ENCODE data around the gene SCNN1G. TPM values are rescaled to one million over a fixed set of nuclear protein-coding genes. Genes with fewer than 3 reads are reported as not detected.

The SCNN1G gene
- total RNA-seq, 1 donor from 2014 or later, result 0.39 TPM

DNA sequence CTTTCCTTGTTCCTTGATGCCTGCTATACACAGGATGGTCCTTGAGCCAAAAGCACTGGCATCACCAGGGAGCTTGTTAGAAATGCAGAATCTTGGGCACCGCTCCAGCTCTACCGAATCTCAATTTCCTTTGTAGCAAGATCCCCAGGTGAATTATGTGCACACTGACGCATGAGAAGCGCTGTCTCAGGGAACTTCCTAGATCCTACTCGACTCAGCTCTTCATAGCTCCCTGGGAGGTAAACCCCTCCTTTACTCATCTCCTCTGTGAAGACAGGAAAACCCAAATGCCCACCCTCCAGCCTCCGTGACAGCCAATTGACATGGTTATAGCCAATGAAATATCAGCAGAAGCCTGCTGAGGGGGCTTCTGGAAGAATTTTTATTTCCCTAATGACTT is 37.4 kb upstream of the SCNN1G start:
- Mint-ChIP-seq H3K36me3 (ENCODE audit: unreplicated experiment) (no peaks in the 10 kb centered on the region), H3K27me3 (ENCODE audit: unreplicated experiment) (peaks cover 10% of the 10 kb centered on the region), H3K9me3 (ENCODE audit: unreplicated experiment) (peaks cover 10% of the 10 kb centered on the region), H3K4me1 (ENCODE audit: low read depth, unreplicated experiment) (peaks cover 5% of the 10 kb centered on the region), H3K4me3 (ENCODE audit: unreplicated experiment) (no peak overlapping the region), H3K27ac (ENCODE audit: unreplicated experiment) (no peak overlapping the region)
- TF ChIP-seq CTCF (IDR thresholded peaks at IDR 0.05; ENCODE audit: partially characterized antibody, unreplicated experiment), result no peak
- DNase-seq, result no peak

- Mint-ChIP-seq H3K4me1 (ENCODE audit: low read depth, unreplicated experiment) (peaks cover 5% of the 10 kb centered on the region), H3K27ac (ENCODE audit: unreplicated experiment) (no peak overlapping the region), H3K27me3 (ENCODE audit: unreplicated experiment) (peaks cover 10% of the 10 kb centered on the region), H3K4me3 (ENCODE audit: unreplicated experiment) (no peak overlapping the region), H3K36me3 (ENCODE audit: unreplicated experiment) (no peaks in the 10 kb centered on the region), H3K9me3 (ENCODE audit: unreplicated experiment) (peaks cover 10% of the 10 kb centered on the region)
- TF ChIP-seq CTCF (IDR thresholded peaks at IDR 0.05; ENCODE audit: partially characterized antibody, unreplicated experiment), result no peak
- no peak for DNase-seq
Measured at GRCh38 chr16:23145608-23146007, 36.9 kb upstream of the SCNN1G start.

DNA sequence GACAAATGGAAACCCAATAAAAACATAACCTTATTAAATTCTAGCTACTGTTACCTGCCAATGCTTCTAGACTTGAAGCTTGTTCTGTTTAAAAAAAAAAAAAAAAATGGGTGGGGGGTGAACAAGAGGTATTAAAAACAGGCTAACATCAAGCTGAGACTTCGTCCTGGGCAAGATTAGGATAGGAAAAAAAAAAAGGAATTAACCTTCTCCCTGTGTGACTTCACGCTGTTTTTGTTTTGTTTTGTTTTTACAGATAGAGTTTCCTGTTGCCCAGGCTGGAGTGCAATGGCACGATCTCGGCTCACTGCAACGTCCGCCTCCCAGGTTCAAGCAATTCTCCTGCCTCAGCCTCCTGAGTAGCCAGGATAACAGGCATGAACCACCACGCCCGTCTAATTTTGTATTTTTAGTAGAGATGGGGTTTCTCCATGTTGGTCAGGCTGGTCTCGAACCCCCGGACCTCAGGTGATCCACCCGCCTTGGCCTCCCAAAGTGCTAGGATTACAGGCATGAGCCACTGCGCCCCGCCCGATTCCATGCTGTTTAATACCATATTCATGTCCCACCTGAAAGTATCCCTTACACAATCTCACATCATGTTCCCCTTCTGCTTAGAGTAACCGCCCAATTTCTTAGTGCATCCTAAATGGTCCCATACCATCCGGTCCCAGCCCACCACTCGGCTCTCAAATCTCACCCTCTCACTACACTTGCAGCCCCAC is 35.5 kb upstream of the SCNN1G start:
- Mint-ChIP-seq H3K9me3 (ENCODE audit: unreplicated experiment) (peaks cover 12% of the 10 kb centered on the region), H3K4me1 (ENCODE audit: low read depth, unreplicated experiment) (peaks cover 5% of the 10 kb centered on the region), H3K4me3 (ENCODE audit: unreplicated experiment) (peak overlapping the region; percentile 75), H3K36me3 (ENCODE audit: unreplicated experiment) (no peaks in the 10 kb centered on the region), H3K27ac (ENCODE audit: unreplicated experiment) (no peak overlapping the region), H3K27me3 (ENCODE audit: unreplicated experiment) (peaks cover 12% of the 10 kb centered on the region)
- no peak for TF ChIP-seq CTCF (IDR thresholded peaks at IDR 0.05; ENCODE audit: partially characterized antibody, unreplicated experiment)
- DNase-seq, result no peak

DNA sequence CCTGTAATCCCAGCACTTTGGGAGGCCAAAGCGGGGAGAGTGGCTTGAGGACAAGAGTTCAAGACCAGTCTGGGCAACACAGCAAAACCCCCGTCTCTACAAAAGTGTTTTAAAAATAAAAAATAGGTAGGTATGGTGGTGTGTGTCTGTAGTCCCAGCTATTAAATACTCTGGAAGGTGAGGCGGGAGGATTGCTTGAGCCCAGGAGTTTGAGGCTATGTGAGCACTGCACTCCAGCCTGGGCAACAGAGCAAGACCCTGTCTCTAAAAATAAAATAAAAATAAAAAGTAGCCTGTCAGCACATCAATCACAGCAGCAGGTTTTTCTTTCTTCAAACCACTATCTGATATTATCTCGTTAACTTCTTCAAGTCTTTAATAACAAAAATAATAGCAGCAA is 34.9 kb upstream of the SCNN1G start:
- peaks cover 12% of the 10 kb centered on the region for H3K27me3 Mint-ChIP-seq (ENCODE audit: unreplicated experiment)
- DNase-seq, result no peak
- H3K4me3 Mint-ChIP-seq (ENCODE audit: unreplicated experiment), result peak overlapping the region; percentile 98
- H3K36me3 Mint-ChIP-seq (ENCODE audit: unreplicated experiment), result no peaks in the 10 kb centered on the region
- H3K9me3 Mint-ChIP-seq (ENCODE audit: unreplicated experiment), result peaks cover 12% of the 10 kb centered on the region
- no peak for TF ChIP-seq CTCF (IDR thresholded peaks at IDR 0.05; ENCODE audit: partially characterized antibody, unreplicated experiment)
- no peak overlapping the region for H3K27ac Mint-ChIP-seq (ENCODE audit: unreplicated experiment)
- H3K4me1 Mint-ChIP-seq (ENCODE audit: low read depth, unreplicated experiment), result peaks cover 5% of the 10 kb centered on the region

- Mint-ChIP-seq H3K27me3 (ENCODE audit: unreplicated experiment) (peaks cover 12% of the 10 kb centered on the region), H3K4me3 (ENCODE audit: unreplicated experiment) (peak overlapping the region; percentile 98), H3K36me3 (ENCODE audit: unreplicated experiment) (no peaks in the 10 kb centered on the region), H3K27ac (ENCODE audit: unreplicated experiment) (peak overlapping the region; percentile 92), H3K9me3 (ENCODE audit: unreplicated experiment) (peaks cover 12% of the 10 kb centered on the region), H3K4me1 (ENCODE audit: low read depth, unreplicated experiment) (peaks cover 5% of the 10 kb centered on the region)
- no peak for TF ChIP-seq CTCF (IDR thresholded peaks at IDR 0.05; ENCODE audit: partially characterized antibody, unreplicated experiment)
- no peak for DNase-seq
Measured at GRCh38 chr16:23148166-23148512, 34.4 kb upstream of the SCNN1G start.
